DOHH2 (cell line): ENCODE results near the gene ZBTB3.

Experiments used
- EZH2phosphoT487 ChIP-seq: fragments of 200-600 bp; sonication (generic); IDR thresholded peaks from 2 replicates; pipeline ENCODE4 v1.6.1; 2017; ENCODE audit warnings: borderline replicate concordance, mild to moderate bottlenecking, antibody characterized with exemption, low read length, moderate library complexity, mixed read lengths
- TF ChIP-seq, protein P1 (sequence below): fragments of 200-600 bp; sonication (generic); IDR thresholded peaks from one replicate; pipeline ENCODE4 v1.5.1; 2014; ENCODE audit warnings: antibody characterized with exemption, mild to moderate bottlenecking, low read depth, low read length; ENCODE audit not compliant: poor library complexity, severe bottlenecking

DNA sequence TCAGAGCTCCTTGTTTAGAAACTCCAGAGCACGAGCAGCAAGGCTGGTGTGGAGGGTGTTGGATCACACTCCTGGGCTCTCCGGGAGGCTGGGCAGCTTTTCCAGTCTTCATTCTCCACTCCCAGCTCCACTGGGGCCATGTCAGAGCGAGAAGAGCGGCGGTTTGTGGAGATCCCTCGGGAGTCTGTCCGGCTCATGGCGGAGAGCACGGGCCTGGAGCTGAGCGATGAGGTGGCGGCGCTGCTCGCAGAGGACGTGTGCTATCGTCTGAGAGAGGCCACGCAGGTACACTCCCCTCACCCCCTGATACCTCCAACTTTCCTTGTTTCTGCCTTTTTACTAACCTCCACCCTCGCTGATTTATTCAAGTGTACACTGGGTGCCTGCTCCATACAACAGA is 21.7 kb upstream of the ZBTB3 start:
- TF ChIP-seq, protein P1, sequence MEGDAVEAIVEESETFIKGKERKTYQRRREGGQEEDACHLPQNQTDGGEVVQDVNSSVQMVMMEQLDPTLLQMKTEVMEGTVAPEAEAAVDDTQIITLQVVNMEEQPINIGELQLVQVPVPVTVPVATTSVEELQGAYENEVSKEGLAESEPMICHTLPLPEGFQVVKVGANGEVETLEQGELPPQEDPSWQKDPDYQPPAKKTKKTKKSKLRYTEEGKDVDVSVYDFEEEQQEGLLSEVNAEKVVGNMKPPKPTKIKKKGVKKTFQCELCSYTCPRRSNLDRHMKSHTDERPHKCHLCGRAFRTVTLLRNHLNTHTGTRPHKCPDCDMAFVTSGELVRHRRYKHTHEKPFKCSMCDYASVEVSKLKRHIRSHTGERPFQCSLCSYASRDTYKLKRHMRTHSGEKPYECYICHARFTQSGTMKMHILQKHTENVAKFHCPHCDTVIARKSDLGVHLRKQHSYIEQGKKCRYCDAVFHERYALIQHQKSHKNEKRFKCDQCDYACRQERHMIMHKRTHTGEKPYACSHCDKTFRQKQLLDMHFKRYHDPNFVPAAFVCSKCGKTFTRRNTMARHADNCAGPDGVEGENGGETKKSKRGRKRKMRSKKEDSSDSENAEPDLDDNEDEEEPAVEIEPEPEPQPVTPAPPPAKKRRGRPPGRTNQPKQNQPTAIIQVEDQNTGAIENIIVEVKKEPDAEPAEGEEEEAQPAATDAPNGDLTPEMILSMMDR = no peak
- no peak for TF ChIP-seq EZH2phosphoT487
